Measurements from ENCODE around the gene MGST2. TPM values are rescaled to one million over a fixed set of nuclear protein-coding genes. Genes with fewer than 3 reads are reported as not detected.
A peak's percentile ranks its signal among the peaks of the same experiment; 100 is the strongest.
"Not testable (repeated sequence)": the region's sequence is repeated elsewhere in the genome, so short reads cannot be mapped to it uniquely, and the experiment has no call there.

Gene MGST2
- total RNA-seq, result 101 TPM
- long read RNA-seq, transcript MGST2-201 (5 exons, 801 nt), result major isoform, 11 of 17 reads
- long read RNA-seq, partial matches to known transcripts, result 1 of 17 reads
- long read RNA-seq, other reads (novel, unspliced or antisense), result 3 of 17 reads

DNA sequence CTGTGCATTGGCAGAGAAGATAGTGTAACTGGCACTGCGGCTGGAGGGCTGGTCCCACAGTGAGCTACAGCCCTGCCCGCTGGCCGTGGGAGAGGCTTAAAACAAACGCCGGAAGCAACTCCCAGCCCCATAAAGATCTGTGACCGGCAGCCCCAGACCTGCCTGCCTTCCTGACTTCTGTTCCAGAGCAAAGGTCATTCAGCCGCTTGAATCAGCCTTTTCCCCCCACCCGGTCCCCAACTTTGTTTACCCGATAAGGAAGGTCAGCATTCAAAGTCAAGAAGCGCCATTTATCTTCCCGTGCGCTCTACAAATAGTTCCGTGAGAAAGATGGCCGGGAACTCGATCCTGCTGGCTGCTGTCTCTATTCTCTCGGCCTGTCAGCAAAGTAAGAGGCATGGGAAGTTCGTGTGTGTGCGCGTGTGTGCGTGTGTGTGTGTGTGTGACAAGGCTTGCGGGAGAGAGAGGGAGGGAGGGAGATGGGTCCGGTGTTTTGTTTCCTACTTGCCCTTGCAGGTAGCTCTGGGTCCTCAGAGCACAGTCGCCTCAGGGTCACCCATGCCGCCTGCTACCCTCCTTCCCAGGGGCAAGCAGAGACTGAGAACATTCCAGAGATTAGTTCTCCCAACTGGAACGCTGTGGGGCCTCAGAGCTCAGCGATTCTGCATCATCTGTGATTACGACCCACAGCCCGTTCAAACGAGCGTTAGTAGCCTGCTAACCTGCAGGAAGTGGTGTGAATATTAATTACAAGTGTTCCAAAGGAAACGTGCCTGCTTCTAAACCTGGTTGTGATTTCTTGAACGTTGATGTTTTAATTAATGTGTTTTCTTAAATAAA lies at the start of gene MGST2:
Gene MGST2 (plus strand): TSS at position 130 of the 840 bp plus-strand sequence. CDS start 201 bp downstream, at position 331.
- ATAC-seq, result peak; percentile 95
- intact Hi-C loops (cut with DNase I), result loop anchor here (5.0 kb wide), 1 partner anchor 486 kb away; the partner anchor contains the start of gene MAML3
- DNase-seq (ENCODE audit: missing footprints), result peak; percentile 88

DNA sequence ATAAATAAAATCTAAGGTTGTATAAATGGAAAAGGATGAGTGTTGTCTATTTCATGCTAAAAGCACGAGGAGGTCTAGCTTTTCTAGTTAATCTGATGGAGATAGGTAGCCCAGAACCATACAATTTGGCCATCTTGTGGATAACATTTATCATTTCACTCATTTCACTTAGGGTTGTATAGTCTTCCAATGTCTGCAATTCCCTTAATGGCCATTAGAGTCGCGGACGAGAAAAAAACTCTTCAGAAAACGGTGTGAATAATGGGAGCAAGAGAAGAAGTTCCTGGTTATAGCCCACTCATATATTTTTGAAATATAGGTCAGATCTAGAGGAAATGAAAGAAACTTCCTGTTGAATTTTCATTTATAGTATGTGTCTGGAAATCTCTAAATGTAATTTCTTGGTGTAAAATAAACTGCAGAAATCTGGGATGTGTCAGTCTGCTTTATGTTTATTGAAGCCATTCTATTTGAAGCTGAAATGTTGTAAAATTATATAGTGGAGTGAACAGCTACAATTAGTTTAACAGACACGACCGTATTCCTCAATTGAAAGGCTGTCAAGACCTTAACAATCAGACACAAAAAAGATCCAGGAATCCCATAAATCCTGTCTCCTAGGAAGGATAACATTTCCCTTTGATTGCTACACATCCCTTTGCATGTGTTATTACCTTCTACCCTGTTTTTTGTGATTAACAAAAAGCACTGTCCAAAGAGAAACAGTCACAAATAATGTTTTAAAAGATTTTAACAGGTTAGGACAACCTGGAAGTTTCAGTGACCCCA lies 47.7 kb upstream of the MGST2 start:
- no peak for DNase-seq (ENCODE audit: missing footprints)
- no peak for ATAC-seq
- intact Hi-C loops (cut with DNase I), result no loop called here

DNA sequence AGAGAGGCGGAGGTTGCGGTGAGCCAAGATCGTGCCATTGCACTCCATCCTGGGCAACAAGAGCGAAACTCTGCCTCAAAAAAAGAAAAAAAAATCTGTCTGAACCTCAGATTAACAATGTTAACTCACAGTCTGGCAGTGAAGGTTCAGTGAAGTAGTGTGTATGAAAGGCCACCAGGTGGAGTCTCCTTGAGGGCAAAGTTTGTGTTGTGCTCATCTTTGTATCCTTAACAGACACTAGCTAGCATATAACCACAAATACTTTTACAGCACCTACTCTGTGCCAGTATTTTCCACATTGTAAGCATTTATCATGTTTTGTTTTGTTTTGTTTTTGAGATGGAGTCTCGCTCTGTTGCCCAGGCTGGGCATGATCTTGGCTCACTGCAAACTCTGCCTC lies 46.0 kb upstream of the MGST2 start:
- ATAC-seq (no peak), DNase-seq (ENCODE audit: missing footprints) (no peak)
- intact Hi-C loops (cut with DNase I), result no loop called here

DNA sequence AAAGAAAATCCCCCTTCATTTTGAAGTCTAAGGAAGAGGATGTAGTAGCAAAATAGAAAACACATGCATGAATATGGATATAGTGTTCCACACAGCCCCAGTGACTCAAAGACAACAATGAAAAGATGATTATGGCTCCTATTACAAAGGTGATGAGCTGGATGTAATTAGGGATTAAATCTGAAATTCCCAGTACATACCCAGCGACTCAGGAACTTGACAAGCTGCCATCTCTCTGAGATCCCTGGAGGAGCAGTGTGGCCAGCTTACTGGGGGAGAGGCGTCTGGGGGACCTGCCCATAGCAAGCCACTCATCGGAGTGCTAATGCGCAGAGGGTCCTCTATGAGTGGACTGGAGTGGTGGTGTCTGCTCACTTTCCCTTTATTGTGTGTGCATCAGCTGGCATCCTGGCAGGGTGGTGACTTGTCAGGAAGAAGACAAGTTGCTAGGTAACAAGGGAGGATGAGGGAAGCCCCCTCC lies 42.7 kb upstream of the MGST2 start:
- no peak for ATAC-seq
- no peak for DNase-seq (ENCODE audit: missing footprints)
- intact Hi-C loops (cut with DNase I), result no loop called here

DNA sequence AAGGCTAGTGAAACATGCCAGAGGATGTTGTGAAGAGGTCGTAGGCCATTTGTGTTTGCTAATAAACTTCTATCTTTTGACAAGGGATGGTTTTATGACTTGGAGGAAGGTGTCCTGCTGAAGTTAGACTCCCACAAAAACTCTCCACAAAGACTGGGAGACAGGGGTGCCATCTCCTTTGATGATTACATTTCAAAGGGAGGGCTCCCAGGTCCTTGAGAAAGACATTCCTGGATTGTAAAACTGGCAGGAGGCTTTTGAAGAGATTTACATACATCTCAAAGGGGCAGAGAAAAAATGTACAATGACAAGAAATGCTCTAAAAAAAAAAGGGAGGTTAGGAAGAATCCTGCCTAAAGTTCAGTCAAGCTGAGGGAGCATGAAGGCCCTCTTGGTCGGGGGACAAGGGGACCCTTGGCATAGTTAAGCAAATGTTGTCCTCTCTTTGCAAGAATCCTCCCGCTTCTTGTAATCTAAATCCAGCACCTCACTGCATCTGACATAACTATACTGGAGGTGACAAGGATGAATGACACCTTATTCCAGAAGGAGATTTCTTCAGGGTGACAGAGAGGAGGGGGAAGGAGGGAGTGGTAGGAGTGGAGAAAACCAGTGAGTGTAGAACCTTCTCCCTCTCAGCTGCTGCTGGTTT lies 41.1 kb upstream of the MGST2 start:
- intact Hi-C loops (cut with DNase I), result no loop called here

DNA sequence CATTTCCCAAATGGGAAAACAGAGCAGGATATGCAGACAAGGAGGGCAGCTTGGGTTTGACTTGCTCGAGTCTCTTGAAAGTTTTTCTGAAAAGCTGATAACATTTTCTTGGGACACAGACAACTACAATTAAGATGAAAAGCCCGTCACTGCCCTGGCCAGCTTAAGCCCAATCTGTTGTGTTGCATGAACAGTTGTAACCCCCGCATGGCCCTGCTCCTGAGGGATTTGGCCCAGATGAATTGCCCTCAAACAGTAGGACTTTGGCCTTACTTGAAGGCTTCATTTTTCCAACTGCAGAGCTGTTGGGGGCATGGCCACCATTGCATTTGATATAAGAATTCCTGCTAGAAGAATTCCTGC lies 40.5 kb upstream of the MGST2 start:
- ATAC-seq, result no peak
- intact Hi-C loops (cut with DNase I), result no loop called here
- DNase-seq (ENCODE audit: missing footprints), result no peak

More for the DNA sequence above, 41.1 kb upstream of the MGST2 start:
- no peak for DNase-seq (ENCODE audit: missing footprints)
- ATAC-seq, result no peak

DNA sequence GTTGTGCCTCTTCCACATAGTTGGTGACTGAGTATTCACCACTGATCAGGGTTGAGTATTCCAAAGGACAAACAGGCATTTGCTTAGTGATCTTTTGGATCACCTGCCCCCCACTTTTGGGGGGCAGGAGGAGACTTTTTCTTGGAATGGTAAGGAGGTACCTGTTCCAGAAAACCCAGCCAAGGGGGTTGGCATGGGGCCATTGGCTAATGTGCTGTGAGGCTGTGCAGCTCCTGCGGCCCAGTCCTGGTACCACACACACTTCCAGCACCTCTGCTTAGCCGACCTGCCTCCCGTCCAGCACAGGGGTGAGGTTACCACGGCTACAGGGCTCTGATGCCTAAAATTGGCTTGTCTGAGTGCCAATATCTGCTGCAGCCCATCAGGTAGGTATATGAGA lies 40.1 kb upstream of the MGST2 start:
- DNase-seq (ENCODE audit: missing footprints), result no peak
- intact Hi-C loops (cut with DNase I), result no loop called here
- no peak for ATAC-seq

DNA sequence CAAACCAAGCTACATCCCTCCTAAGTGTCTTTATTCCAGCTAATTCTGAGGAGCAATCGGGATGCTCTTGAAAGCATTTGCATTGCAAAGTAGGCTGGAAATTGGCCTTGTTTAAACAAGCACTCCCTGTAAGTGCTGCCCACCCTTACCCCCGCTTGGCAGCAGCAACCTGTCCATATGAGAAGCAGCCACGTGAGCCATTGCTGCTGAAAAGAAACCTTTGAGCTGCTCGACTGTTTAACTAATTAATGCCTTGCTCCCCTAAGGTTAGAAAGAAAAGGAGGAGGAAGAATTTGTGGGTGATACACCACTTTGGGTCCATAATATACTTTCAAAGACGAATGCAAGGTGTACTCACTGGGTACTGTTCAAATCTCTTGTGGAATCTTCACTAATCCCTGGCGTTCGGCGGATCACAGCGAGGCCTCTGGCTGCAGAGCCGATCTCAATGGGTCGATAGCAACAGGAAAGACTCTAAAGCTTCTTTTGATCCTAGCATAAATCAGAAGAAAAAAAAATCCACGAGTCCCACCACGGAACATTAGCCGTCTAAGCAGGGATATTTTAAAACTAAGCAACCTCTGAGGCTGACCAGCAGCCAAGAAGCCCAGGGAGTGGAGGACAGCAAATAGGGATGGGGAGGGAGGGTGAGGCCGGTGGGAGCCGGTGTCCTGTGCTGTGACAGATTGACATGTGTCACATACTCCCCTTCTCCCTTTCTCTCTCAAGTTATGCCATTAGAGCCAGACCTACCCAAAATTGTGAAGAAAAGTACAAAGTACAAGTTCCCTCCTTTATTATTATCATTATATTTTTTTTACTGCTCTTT lies 37.2 kb upstream of the MGST2 start:
- no peak for DNase-seq (ENCODE audit: missing footprints)
- ATAC-seq, result no peak
- intact Hi-C loops (cut with DNase I), result no loop called here

DNA sequence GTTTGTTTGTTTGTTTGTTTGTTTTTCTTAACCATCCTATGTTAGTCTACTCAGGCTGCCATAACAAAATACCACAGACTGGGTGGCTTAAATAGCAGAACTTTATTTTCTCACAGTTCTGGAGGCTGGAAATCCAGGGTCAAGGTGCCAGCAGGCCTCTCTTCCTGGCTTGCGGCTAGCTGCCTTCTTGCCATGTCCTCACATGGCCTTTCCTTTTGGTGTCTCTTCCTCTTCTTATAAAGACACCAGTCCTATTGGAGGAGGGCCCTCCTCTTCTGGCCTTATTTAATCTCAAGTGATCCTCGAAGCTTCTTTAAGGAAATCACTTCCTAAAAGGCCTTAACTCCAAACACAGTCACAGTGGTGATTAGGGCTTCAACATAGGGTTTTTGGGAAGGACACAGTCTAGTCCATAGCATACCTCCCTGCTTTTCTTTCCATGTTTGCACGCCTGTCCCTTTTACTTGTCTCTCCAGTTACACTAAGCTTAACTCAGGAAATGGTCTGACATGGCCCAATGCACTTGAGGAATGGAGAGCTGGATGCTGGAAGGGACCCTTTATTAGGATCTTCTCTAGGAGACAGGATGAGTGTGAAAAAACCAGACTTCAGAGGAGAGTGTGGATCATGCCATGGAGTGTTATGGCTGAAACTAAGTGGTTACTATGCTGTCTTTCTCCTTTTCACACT lies 36.0 kb upstream of the MGST2 start:
- no peak for DNase-seq (ENCODE audit: missing footprints)
- intact Hi-C loops (cut with DNase I), result loop anchor here (5.0 kb wide), 1 partner anchor 132 kb away; no protein-coding TSS in a partner anchor
- no peak for ATAC-seq

DNA sequence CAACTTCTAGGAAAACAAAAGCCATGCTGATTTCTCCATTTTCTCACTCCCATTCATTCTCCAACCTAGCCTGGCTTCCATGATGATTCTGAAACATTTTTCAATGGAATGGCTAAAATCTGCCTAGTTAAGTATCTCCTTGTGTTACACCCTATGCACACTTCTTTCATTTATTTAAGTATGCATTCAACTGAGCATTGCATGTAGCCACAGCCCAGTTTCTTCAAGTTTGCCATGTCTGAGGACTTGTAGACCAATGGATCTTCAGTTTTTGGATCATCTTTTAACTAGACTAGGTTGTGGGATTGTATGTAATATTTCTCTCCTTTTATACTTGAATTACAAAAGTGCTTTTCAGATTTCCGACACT lies 35.5 kb upstream of the MGST2 start:
- DNase-seq (ENCODE audit: missing footprints), result no peak
- no peak for ATAC-seq
- intact Hi-C loops (cut with DNase I), result loop anchor here (5.0 kb wide), 1 partner anchor 133 kb away; no protein-coding TSS in a partner anchor

DNA sequence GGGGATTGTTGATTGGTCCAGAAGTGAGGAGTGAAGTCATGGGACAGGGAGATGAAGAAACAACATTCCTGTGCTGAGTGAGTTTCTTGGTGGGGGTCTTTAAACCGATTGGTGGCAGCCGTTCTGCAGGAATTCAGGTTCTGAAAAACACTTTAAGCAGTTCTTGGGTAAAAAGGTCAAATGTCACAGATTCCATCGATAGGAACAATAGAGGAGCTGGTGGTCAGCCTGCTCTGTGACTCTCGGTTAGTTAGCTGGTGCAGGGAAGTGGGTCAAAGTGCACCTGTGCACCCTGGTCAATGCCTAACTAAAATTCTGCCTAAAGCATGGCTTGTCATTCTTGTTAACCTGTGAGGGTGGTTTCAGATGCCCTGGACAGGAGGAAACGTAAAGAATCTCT lies 34.6 kb upstream of the MGST2 start:
- intact Hi-C loops (cut with DNase I), result loop anchor here (5.0 kb wide), 1 partner anchor 134 kb away; no protein-coding TSS in a partner anchor
- ATAC-seq, result no peak
- no peak for DNase-seq (ENCODE audit: missing footprints)

DNA sequence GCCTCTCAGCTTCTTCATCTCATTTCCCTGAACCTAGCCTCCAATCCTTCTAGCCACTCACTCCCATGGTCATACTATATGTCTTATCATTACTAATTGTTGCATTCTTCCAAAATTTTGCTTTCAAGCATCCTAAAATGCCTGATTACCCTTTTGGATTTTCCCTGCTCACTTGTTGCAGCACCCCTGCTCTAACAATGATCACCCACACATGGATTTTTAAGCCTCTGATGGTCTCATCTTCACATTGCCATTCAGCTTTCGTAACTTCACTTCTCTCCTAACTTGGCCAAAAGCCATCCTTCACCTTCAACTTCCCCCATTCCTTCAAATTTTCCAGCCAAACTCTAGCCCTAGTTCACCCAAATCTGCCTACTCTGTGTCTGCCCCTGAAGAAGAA lies 33.8 kb upstream of the MGST2 start:
- no peak for DNase-seq (ENCODE audit: missing footprints)
- intact Hi-C loops (cut with DNase I), result loop anchor here (2.0 to 5.0 kb wide), 2 partner anchors 29 to 134 kb away; no protein-coding TSS in a partner anchor

DNA sequence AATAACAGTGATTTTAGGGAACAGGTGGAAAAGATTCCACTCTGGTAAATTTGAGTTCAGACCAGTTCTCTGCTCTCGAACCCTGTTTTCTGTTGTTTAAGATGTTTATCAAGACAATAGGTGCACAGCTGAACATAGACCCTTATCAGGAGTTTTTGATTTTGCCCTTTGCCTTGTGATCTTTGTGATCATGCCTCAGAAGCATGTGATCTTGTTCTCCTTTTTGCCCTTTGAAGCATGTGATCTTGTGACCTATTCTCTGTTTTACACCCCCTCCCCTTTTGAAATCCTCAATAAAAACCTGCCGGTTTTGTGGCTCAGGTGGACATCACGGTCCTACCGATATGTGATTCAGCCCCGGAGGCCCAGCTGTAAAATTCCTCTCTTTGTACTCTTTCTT lies 32.9 kb upstream of the MGST2 start:
- intact Hi-C loops (cut with DNase I), result loop anchor here (2.0 to 5.0 kb wide), 2 partner anchors 30 to 135 kb away; no protein-coding TSS in a partner anchor
- not testable (repeated sequence) for DNase-seq (ENCODE audit: missing footprints); ATAC-seq

More for the DNA sequence above, 33.8 kb upstream of the MGST2 start:
- ATAC-seq, result no peak

DNA sequence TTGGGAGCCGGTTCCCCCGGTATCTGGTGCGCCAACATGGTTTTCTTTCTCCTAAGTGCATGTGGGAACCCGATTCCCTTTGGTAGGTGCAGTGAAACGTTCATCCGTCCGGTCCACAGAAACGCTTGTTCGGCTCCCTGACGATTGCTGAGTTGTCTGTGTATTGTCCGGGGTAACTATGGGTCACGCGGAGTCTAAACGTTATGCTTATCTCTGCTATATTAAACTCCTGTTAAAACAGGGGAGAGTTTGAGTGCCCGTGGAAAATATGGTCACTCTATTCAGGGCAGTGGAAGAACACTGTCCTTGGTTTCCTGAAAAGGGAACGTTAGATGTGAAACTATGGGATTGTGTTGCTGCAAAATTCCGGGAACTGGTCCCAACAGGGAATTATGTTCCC lies 32.4 kb upstream of the MGST2 start:
- ATAC-seq (peak; percentile 67), DNase-seq (ENCODE audit: missing footprints) (no peak)
- intact Hi-C loops (cut with DNase I), result loop anchor here (2.0 to 5.0 kb wide), 2 partner anchors 30 to 136 kb away; no protein-coding TSS in a partner anchor

DNA sequence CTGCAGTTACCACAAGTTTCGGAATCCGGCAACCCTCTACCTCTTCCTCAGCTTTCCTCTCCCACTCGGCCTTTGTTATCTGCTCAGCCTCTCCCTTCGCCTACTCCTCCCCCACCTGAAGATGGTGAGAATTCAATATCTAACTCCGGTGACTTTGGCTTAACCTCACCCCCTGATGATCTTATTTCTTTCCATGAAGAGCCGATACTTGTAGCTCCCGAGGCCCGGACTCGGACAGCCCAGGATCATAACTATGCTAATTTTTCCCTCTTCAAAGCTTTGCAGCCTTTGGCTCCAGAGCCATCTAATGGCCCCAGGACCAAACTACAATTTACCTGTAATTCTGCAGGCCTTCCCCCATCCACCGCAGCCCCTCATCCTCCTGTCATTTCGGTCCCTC lies 32.0 kb upstream of the MGST2 start:
- intact Hi-C loops (cut with DNase I), result loop anchor here (2.0 to 5.0 kb wide), 2 partner anchors 31 to 136 kb away; no protein-coding TSS in a partner anchor
- peak; percentile 97 for ATAC-seq
- DNase-seq (ENCODE audit: missing footprints), result no peak

DNA sequence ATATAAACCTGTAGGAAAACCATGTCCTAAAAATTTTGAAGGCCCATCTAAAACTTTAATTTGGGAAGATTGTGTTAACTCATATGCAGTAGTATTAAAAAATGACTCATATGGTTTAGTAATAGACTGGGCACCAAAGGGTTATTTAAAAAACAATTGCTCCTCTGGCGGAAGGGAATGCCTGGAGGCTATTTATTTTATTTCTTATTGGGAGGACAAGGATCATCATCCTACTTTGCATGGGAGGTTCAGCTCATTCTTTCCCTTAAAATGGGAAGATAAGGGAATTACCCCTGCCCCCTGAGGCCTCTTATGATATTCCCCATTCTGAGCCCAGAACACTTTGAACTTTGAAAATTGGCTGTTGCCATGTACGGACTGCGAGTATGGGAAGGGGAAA lies 29.7 kb upstream of the MGST2 start:
- ATAC-seq (no peak), DNase-seq (ENCODE audit: missing footprints) (no peak)
- intact Hi-C loops (cut with DNase I), result no loop called here

DNA sequence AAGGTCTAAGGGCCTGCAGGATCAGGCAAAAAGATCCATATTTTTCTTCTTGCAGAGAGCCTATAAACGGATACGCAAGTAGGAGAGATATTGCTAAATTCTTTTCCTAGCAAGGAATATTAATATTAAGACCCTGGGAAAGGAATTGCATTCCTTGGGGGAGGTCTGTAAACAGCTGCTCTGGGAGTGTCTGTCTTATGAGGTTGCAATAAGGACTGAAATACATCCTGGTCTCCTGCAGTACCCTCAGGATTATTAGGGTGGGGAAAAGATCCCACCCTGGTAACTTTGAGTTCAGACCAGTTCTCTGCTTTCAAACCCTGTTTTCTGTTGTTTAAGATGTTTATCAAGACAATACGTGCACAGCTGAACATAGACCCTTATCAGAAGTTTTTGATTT lies 27.3 kb upstream of the MGST2 start:
- intact Hi-C loops (cut with DNase I); ATAC-seq; DNase-seq (ENCODE audit: missing footprints): not testable (repeated sequence)

Measured in Right ventricle myocardium inferior (tissue), 1 donor.